ENCODE measurements around the gene XYLT1. TPM values are rescaled to one million over a fixed set of nuclear protein-coding genes. Genes with fewer than 3 reads are reported as not detected.

Gene XYLT1
- polyA plus RNA-seq, 1 of the 3 experiments (the other 2 are of a cell fraction) = 17.6 TPM

DNA sequence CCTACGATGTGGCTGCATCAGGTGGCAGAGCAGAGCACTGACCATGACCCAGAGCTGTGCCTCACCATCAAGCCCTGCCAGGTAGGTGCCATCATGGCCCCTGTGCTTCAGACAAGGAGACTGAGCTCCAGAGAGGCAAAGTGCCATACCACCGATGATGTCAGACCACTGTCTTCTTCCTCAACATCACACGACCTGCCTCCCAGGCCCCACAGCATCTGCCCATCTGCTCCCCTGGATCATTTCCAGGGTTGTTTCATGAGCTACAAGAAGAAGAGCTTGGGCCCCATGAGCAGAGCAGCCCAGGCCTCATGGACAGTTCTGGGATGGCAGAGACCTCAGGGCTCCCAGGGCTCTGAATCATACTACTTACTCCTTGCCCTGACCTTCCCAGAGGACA, 9.9 kb downstream of the XYLT1 start:
- Histone ChIP-seq H3K36me3 (replicated peaks in 1 of 2; ENCODE audit: control insufficient read depth in 1 of 2, insufficient read depth in 2 of 2, low read length in 1 of 2) (peaks cover 0 to 62% of the 10 kb centered on the region in 2 experiments), H2AFZ (ENCODE audit: low read depth) (no peak overlapping the region), H3K27me3 (ENCODE audit: insufficient read depth) (no peaks in the 10 kb centered on the region), H3K9me2 (no peaks in the 10 kb centered on the region), H3K9me3 (no peaks in the 10 kb centered on the region), H3K9ac (no peak overlapping the region), H3K4me3 (ENCODE audit: low read depth in 2 of 2, low read length in 1 of 2) (no peak overlapping the region), H3K79me2 (ENCODE audit: insufficient read depth) (peaks cover 100% of the 10 kb centered on the region), H4K20me1 (ENCODE audit: insufficient read depth) (peaks cover 98% of the 10 kb centered on the region), H3K4me2 (no peak overlapping the region), H3F3A (replicated peaks; ENCODE audit: insufficient read depth) (peaks cover 7% of the 10 kb centered on the region), H3K4me1 (ENCODE audit: control insufficient read depth in 1 of 2, insufficient read depth in 2 of 2, low read depth in 1 of 2, low read length in 1 of 2) (peaks cover 2 to 28% of the 10 kb centered on the region in 2 experiments; a peak in 1 of 4 replicates), H3K27ac (ENCODE audit: low read depth in 2 of 2, low read length in 1 of 2) (no peak overlapping the region)
- ChIA-PET POLR2A (no interaction called here), CTCF (no interaction called here)
- no peak for TF ChIP-seq FOSL2 (IDR thresholded peaks at IDR 0.05; ENCODE audit: borderline replicate concordance, low read depth)
- TF ChIP-seq FOXJ3 (CRISPR knock-in tag; IDR thresholded peaks at IDR 0.05) = no peak
- TF ChIP-seq YY1 (IDR thresholded peaks at IDR 0.05; ENCODE audit: low read depth) = no peak
- TF ChIP-seq CHD2 (IDR thresholded peaks at IDR 0.05; ENCODE audit: low read length, partially characterized antibody) = no peak
- no peak for TF ChIP-seq RCOR1 (IDR thresholded peaks at IDR 0.05; ENCODE audit: low read length)
- TF ChIP-seq, protein P1, sequence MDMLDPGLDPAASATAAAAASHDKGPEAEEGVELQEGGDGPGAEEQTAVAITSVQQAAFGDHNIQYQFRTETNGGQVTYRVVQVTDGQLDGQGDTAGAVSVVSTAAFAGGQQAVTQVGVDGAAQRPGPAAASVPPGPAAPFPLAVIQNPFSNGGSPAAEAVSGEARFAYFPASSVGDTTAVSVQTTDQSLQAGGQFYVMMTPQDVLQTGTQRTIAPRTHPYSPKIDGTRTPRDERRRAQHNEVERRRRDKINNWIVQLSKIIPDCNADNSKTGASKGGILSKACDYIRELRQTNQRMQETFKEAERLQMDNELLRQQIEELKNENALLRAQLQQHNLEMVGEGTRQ (IDR thresholded peaks at IDR 0.05; ENCODE audit: borderline replicate concordance, low read depth, low read length) = no peak
- no peak for TF ChIP-seq MEF2A (IDR thresholded peaks at IDR 0.05; ENCODE audit: borderline replicate concordance, low read depth)
- TF ChIP-seq, protein P2, sequence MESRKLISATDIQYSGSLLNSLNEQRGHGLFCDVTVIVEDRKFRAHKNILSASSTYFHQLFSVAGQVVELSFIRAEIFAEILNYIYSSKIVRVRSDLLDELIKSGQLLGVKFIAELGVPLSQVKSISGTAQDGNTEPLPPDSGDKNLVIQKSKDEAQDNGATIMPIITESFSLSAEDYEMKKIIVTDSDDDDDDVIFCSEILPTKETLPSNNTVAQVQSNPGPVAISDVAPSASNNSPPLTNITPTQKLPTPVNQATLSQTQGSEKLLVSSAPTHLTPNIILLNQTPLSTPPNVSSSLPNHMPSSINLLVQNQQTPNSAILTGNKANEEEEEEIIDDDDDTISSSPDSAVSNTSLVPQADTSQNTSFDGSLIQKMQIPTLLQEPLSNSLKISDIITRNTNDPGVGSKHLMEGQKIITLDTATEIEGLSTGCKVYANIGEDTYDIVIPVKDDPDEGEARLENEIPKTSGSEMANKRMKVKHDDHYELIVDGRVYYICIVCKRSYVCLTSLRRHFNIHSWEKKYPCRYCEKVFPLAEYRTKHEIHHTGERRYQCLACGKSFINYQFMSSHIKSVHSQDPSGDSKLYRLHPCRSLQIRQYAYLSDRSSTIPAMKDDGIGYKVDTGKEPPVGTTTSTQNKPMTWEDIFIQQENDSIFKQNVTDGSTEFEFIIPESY (IDR thresholded peaks at IDR 0.05; ENCODE audit: borderline replicate concordance, low read depth) = no peak
- no peak for TF ChIP-seq EP300 (IDR thresholded peaks at IDR 0.05; ENCODE audit: borderline replicate concordance in 1 of 2, low read depth in 1 of 2, low read length in 1 of 2)
- TF ChIP-seq TEAD4 (IDR thresholded peaks at IDR 0.05; ENCODE audit: borderline replicate concordance, insufficient read depth) = no peak
- no peak for TF ChIP-seq NRF1 (IDR thresholded peaks at IDR 0.05; ENCODE audit: low read depth, low read length)
- TF ChIP-seq, protein P3, sequence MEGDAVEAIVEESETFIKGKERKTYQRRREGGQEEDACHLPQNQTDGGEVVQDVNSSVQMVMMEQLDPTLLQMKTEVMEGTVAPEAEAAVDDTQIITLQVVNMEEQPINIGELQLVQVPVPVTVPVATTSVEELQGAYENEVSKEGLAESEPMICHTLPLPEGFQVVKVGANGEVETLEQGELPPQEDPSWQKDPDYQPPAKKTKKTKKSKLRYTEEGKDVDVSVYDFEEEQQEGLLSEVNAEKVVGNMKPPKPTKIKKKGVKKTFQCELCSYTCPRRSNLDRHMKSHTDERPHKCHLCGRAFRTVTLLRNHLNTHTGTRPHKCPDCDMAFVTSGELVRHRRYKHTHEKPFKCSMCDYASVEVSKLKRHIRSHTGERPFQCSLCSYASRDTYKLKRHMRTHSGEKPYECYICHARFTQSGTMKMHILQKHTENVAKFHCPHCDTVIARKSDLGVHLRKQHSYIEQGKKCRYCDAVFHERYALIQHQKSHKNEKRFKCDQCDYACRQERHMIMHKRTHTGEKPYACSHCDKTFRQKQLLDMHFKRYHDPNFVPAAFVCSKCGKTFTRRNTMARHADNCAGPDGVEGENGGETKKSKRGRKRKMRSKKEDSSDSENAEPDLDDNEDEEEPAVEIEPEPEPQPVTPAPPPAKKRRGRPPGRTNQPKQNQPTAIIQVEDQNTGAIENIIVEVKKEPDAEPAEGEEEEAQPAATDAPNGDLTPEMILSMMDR (IDR thresholded peaks at IDR 0.05) = no peak
- no peak for TF ChIP-seq MXI1 (IDR thresholded peaks at IDR 0.05; ENCODE audit: low read depth, low read length)
- TF ChIP-seq SMC3 (IDR thresholded peaks at IDR 0.05; ENCODE audit: low read depth, low read length) = no peak
- TF ChIP-seq RFX5 (IDR thresholded peaks at IDR 0.05; ENCODE audit: low read length) = no peak
- TF ChIP-seq, protein P4, sequence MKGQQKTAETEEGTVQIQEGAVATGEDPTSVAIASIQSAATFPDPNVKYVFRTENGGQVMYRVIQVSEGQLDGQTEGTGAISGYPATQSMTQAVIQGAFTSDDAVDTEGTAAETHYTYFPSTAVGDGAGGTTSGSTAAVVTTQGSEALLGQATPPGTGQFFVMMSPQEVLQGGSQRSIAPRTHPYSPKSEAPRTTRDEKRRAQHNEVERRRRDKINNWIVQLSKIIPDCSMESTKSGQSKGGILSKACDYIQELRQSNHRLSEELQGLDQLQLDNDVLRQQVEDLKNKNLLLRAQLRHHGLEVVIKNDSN (IDR thresholded peaks at IDR 0.05; ENCODE audit: borderline replicate concordance, low read depth) = no peak
- no peak for TF ChIP-seq POLR2AphosphoS5 (IDR thresholded peaks at IDR 0.05; ENCODE audit: low read depth, low read length)
- TF ChIP-seq, protein P5, sequence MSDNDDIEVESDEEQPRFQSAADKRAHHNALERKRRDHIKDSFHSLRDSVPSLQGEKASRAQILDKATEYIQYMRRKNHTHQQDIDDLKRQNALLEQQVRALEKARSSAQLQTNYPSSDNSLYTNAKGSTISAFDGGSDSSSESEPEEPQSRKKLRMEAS (IDR thresholded peaks at IDR 0.05; ENCODE audit: low read depth) = no peak
- no peak for TF ChIP-seq RAD21 (IDR thresholded peaks at IDR 0.05; ENCODE audit: low read length)
- DNase-seq = no peak
- WGBS (ENCODE audit: low lambda C conversion rate) = 74% methylated on average over 3 of the region's 3 CpGs

Data from SK-N-SH (cell line).